T47D (cell line): ENCODE data around the gene COMMD7.
A peak's percentile ranks its signal among the peaks of the same experiment; 100 is the strongest.

Experiments
- DNase-seq, 2 experiments: peaks; one replicate each; pipeline versions ENCODE4 v3.0.0 to v3.0.0-alpha.2; 2011 to 2012; ENCODE audit warnings: low read depth in 1 of 2, low spot score in 1 of 2
- JUND ChIP-seq: IDR thresholded peaks from 2 replicates; pipeline ENCODE4 v1.6.1; 2012; ENCODE audit warnings: low read depth
- in situ Hi-C: cut with HindIII; loops from 2 replicates; pipeline ENCODE4 v1.10.0; 2016; ENCODE audit warnings: low sequenced_read_pairs, low pct_unique_long_range_greater_than_20kb

Gene COMMD7

GRCh38 chr20:32743237-32744112 is at the start of gene COMMD7:
COMMD7 (minus strand) TSS chr20:32743467; CDS start chr20:32743391, 76 bp downstream.
- no peak for TF ChIP-seq JUND
- in situ Hi-C loops, result no loop called here
- DNase-seq, result peak in 1 of 2 experiments; percentile 65

DNA sequence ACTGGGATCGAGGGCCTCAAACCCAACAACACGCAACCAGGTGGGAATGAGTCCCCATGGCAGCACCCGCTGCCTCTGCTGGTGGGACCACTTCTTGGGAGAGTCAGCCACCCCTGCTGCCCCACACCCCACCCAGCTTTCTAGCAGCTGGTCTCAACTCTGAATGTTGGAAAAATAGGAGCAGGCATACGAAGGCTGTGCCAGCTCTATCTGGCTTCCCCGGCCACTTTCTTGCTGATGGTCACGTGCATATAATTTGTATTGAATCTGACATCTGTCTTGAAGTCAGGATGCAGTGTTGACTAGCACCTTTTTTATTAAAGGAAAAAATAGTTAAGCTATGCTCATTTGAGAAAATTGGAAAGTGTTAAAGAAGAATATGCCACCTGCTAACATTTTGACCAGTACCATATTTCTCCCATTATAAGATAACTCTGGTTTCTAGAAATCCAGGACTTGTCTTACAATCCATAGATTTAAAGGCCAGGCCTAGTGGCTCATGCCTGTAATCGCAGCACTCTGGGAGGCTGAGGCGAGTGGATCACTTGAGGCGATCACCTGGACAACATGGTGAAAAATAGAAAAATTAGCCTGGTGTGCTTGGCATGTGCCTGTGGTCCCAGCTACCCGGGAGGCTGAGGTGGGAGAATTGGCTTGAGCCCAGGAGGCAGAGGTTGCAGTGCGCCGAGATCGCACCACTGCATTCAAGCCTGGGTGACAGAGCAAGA is 49.6 kb upstream of the COMMD7 start:
- in situ Hi-C loops, result no loop called here
- no peak for TF ChIP-seq JUND
- DNase-seq, result no peak

DNA sequence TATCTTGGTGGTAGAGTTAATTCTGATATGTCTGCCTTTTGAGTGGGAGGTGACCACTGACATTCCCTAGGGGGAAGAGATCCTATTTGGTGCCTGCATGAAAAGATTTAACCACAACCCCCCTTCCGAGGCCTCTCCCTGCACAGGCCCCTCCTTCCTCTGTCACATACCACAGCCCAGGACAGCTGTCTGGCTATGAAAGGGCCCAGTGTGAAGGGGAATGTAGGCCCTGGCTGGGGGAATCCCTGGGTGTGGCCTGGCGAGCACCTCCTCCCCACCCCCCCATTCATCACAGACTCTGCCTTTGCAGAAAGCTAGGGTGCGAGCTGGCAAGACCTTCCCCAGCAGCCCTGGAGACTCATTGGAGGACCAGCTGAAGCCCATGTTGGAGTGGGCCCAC is 49.0 kb upstream of the COMMD7 start:
- TF ChIP-seq JUND, result no peak
- in situ Hi-C loops, result no loop called here
- no peak for DNase-seq

- no peak for DNase-seq
- TF ChIP-seq JUND, result no peak
- in situ Hi-C loops, result no loop called here
Measured at GRCh38 chr20:32790751-32791057, 47.4 kb upstream of the COMMD7 start.

- peak; percentile 82 to 95 for DNase-seq
- TF ChIP-seq JUND, result no peak
- in situ Hi-C loops, result no loop called here
Measured at GRCh38 chr20:32789896-32790750, 46.9 kb upstream of the COMMD7 start.

DNA sequence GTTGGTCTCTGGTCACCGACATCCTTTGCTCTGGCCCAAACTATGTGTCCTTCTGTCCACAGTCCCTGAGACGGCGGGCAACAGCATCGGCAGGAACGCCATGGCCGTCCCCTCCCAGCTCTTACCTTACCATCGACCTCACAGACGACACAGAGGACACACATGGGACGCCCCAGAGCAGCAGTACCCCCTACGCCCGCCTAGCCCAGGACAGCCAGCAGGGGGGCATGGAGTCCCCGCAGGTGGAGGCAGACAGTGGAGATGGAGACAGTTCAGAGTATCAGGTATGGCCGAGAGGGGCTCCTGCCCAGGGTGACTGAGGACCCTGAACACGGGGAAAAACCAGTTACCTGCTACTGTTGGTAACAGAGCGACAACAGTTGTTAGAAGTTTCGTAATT is 43.9 kb upstream of the COMMD7 start:
- in situ Hi-C loops, result no loop called here
- no peak for DNase-seq
- TF ChIP-seq JUND, result no peak

DNA sequence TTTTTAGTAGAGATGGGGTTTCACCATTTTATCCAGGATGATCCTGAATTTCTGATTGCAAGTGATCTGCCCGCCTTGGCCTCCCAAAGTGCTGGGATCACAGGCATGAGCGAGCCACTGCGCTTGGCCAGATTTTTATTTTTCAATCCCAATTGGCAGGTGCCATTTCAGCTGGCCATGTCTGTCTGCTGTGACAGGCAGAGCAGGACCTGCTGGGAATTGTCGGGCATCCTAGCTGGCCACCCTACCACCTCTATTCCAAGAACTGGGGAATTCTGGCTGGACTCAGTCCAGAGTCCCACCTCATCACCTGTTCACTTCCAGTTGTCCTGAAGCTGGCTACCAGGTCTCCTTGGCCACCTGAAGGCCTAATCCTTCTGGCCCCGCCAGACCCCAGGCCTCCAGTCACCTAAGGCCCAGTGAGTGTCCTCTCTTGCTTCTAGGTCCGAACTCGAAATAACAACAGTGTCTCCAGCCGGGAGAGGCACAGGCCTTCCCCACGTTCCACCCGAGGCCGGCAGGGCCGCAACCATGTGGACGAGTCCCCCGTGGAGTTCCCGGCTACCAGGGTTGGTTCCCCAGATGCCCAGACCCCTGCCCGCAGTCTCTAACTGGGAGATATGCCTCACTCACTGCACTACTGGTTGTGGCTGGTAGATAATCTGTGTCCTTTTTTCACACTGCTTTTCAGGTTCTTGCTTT is 42.9 kb upstream of the COMMD7 start:
- in situ Hi-C loops, result no loop called here
- DNase-seq, result no peak

GRCh38 chr20:32784369-32785080 is 41.3 kb upstream of the COMMD7 start:
- in situ Hi-C loops, result no loop called here
- TF ChIP-seq JUND, result no peak
- no peak for DNase-seq

More for the DNA sequence above, 42.9 kb upstream of the COMMD7 start:
- no peak for TF ChIP-seq JUND

GRCh38 chr20:32780749-32781655 is 37.7 kb upstream of the COMMD7 start:
- no peak for TF ChIP-seq JUND
- in situ Hi-C loops, result no loop called here
- no peak for DNase-seq

DNA sequence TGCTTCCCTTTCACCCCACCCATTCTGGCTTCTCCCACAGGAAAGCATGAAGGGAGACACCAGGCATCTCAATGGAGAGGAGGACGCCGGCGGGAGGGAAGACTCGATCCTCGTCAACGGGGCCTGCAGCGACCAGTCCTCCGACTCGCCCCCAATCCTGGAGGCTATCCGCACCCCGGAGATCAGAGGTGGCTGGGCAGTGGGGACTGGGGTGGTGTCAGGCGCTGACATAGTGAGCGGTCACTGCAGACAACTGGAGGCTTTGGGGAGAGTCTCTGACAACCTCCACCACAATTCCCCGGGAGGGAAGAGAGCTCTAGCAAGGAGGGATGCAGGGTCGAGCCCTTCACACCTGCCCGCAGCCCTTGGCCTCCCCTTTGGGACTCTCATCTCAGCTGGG is 37.0 kb upstream of the COMMD7 start:
- in situ Hi-C loops, result no loop called here
- TF ChIP-seq JUND, result no peak
- no peak for DNase-seq
